Measurements from ENCODE around the gene ZBTB20.

The ZBTB20 gene

GRCh38 chr3:114848643-114849350 lies 298.3 kb downstream of the ZBTB20 start:
- DNase-seq: no peak
- TF ChIP-seq CTCF (IDR thresholded peaks at IDR 0.05; ENCODE audit: borderline replicate concordance, extremely low read depth, low read length, poor library complexity, severe bottlenecking): no peak
- TF ChIP-seq EZH2 (IDR thresholded peaks at IDR 0.05; ENCODE audit: borderline replicate concordance, low read depth, low read length, severe bottlenecking): no peak
- H4K20me1 ChIP-seq (ENCODE audit: insufficient read depth, low read length): peaks cover 4% of the 10 kb centered on the region; the same call in 1 of the 2 replicates
- no peaks in the 10 kb centered on the region for H3K27me3 ChIP-seq (ENCODE audit: insufficient read depth, low read length, poor library complexity)
- H3K36me3 ChIP-seq (ENCODE audit: insufficient read depth, low read length): no peaks in the 10 kb centered on the region
- H3K79me2 ChIP-seq (ENCODE audit: insufficient read depth, low read length): no peaks in the 10 kb centered on the region
- no peaks in the 10 kb centered on the region for H3K4me1 ChIP-seq (ENCODE audit: insufficient read depth, low read length)
- H3K9ac ChIP-seq (ENCODE audit: low read depth, low read length): no peak overlapping the region
- no peak overlapping the region for H3K27ac ChIP-seq (ENCODE audit: low read length)
- no peak overlapping the region for H2AFZ ChIP-seq (ENCODE audit: low read depth, low read length)
- no peaks in the 10 kb centered on the region for H3K9me3 ChIP-seq (ENCODE audit: insufficient read depth, low read length, severe bottlenecking)
- no peak overlapping the region for H3K4me2 ChIP-seq (ENCODE audit: insufficient read depth, low read length)
- H3K4me3 ChIP-seq (ENCODE audit: low read depth in 1 of 2, low read length in 2 of 2): no peak overlapping the region
- ATAC-seq (ENCODE audit: insufficient read depth, low read depth): no peak

GRCh38 chr3:114848082-114848481 lies 299.0 kb downstream of the ZBTB20 start:
- no peaks in the 10 kb centered on the region for H3K79me2 ChIP-seq (ENCODE audit: insufficient read depth, low read length)
- TF ChIP-seq EZH2 (IDR thresholded peaks at IDR 0.05; ENCODE audit: borderline replicate concordance, low read depth, low read length, severe bottlenecking): no peak
- TF ChIP-seq CTCF (IDR thresholded peaks at IDR 0.05; ENCODE audit: borderline replicate concordance, extremely low read depth, low read length, poor library complexity, severe bottlenecking): no peak
- no peaks in the 10 kb centered on the region for H3K9me3 ChIP-seq (ENCODE audit: insufficient read depth, low read length, severe bottlenecking)
- no peak overlapping the region for H3K4me3 ChIP-seq (ENCODE audit: low read depth in 1 of 2, low read length in 2 of 2)
- H3K4me1 ChIP-seq (ENCODE audit: insufficient read depth, low read length): no peaks in the 10 kb centered on the region
- H3K27ac ChIP-seq (ENCODE audit: low read length): no peak overlapping the region
- H3K9ac ChIP-seq (ENCODE audit: low read depth, low read length): no peak overlapping the region
- H4K20me1 ChIP-seq (ENCODE audit: insufficient read depth, low read length): peaks cover 4% of the 10 kb centered on the region; the same call in 1 of the 2 replicates
- H3K4me2 ChIP-seq (ENCODE audit: insufficient read depth, low read length): no peak overlapping the region
- no peak overlapping the region for H2AFZ ChIP-seq (ENCODE audit: low read depth, low read length)
- H3K36me3 ChIP-seq (ENCODE audit: insufficient read depth, low read length): no peaks in the 10 kb centered on the region
- ATAC-seq (ENCODE audit: insufficient read depth, low read depth) (no peak), DNase-seq (no peak)
- H3K27me3 ChIP-seq (ENCODE audit: insufficient read depth, low read length, poor library complexity): no peaks in the 10 kb centered on the region

GRCh38 chr3:114847564-114847963 lies 299.5 kb downstream of the ZBTB20 start:
- Histone ChIP-seq H3K36me3 (ENCODE audit: insufficient read depth, low read length) (no peaks in the 10 kb centered on the region), H2AFZ (ENCODE audit: low read depth, low read length) (no peak overlapping the region), H3K9ac (ENCODE audit: low read depth, low read length) (no peak overlapping the region), H3K79me2 (ENCODE audit: insufficient read depth, low read length) (no peaks in the 10 kb centered on the region), H3K27me3 (ENCODE audit: insufficient read depth, low read length, poor library complexity) (no peaks in the 10 kb centered on the region), H4K20me1 (ENCODE audit: insufficient read depth, low read length) (peaks cover 4% of the 10 kb centered on the region; the same call in 1 of the 2 replicates), H3K27ac (ENCODE audit: low read length) (no peak overlapping the region), H3K4me2 (ENCODE audit: insufficient read depth, low read length) (no peak overlapping the region), H3K9me3 (ENCODE audit: insufficient read depth, low read length, severe bottlenecking) (no peaks in the 10 kb centered on the region), H3K4me3 (ENCODE audit: low read depth in 1 of 2, low read length in 2 of 2) (no peak overlapping the region), H3K4me1 (ENCODE audit: insufficient read depth, low read length) (no peaks in the 10 kb centered on the region)
- no peak for TF ChIP-seq CTCF (IDR thresholded peaks at IDR 0.05; ENCODE audit: borderline replicate concordance, extremely low read depth, low read length, poor library complexity, severe bottlenecking)
- TF ChIP-seq EZH2 (IDR thresholded peaks at IDR 0.05; ENCODE audit: borderline replicate concordance, low read depth, low read length, severe bottlenecking): no peak
- ATAC-seq (ENCODE audit: insufficient read depth, low read depth) (no peak), DNase-seq (no peak)

Measured in DND-41 (cell line).